HEK293 (cell line): Measurements from ENCODE around the gene ADRA1B.
A peak's percentile ranks its signal among the peaks of the same experiment; 100 is the strongest.

Source experiments
- CTCF ChIA-PET: fragments of 350-600 bp; formaldehyde crosslinking; extraction: SDS; loops from one replicate; lab custom pipeline; 2021; ENCODE audit warnings: antibody characterized with exemption; lab: Yijun Ruan, JAX
- POLR2A ChIA-PET: fragments of 300-600 bp; formaldehyde crosslinking; extraction: SDS; loops from one replicate; lab custom pipeline; 2020; ENCODE audit warnings: antibody characterized with exemption, inconsistent platforms; lab: Yijun Ruan, JAX
- H3K27ac ChIP-seq: fragments of 200-500 bp; sonication (Bioruptor generic); 2 replicates; pipeline ENCODE4 v1.5.1; 2014; ENCODE audit warnings: low read depth, low read length, control low read depth, inconsistent platforms; ENCODE audit errors: extremely low read depth
- H3K36me3 ChIP-seq, 2 experiments: fragments of 200-500 bp in 1 of 2; sonication (Bioruptor generic) in 1 of 2; 1 replicate in 1 of 2; 2 replicates in 1 of 2; pipeline ENCODE4 v1.5.1; 2014 to 2017; ENCODE audit warnings: inconsistent platforms in 2 of 2, low read length in 2 of 2; ENCODE audit not compliant: control insufficient read depth in 2 of 2, insufficient read depth in 1 of 2
- H3K4me1 ChIP-seq: fragments of 200-500 bp; sonication (Bioruptor generic); 2 replicates; pipeline ENCODE4 v1.5.1; 2014; ENCODE audit warnings: mild to moderate bottlenecking, low read length, inconsistent platforms; ENCODE audit not compliant: control insufficient read depth, insufficient read depth
- H3K4me3 ChIP-seq: 2 replicates; pipeline ENCODE4 v1.5.1; 2011; ENCODE audit warnings: low read depth, mild to moderate bottlenecking, control low read depth, low read length, moderate library complexity
- H3K9me3 ChIP-seq: fragments of 200-500 bp; sonication (Bioruptor generic); 2 replicates; pipeline ENCODE4 v1.5.1; 2014; ENCODE audit warnings: low read depth, low read length, inconsistent platforms; ENCODE audit not compliant: control insufficient read depth, insufficient read depth
- GLIS1 ChIP-seq: fragments of 450-650 bp; formaldehyde crosslinking; IDR thresholded peaks from 2 replicates; pipeline ENCODE4 v1.5.1; 2016; ENCODE audit warnings: missing biosample characterization, missing genetic modification characterization
- RBAK ChIP-seq: fragments of 450-650 bp; formaldehyde crosslinking; IDR thresholded peaks from 2 replicates; pipeline ENCODE4 v1.5.1; 2016; ENCODE audit warnings: missing biosample characterization, missing genetic modification characterization
- ZBTB1 ChIP-seq: fragments of 450-650 bp; formaldehyde crosslinking; IDR thresholded peaks from 2 replicates; pipeline ENCODE4 v1.5.1; 2016; ENCODE audit warnings: missing biosample characterization, missing genetic modification characterization
- ZFP3 ChIP-seq: fragments of 450-650 bp; formaldehyde crosslinking; IDR thresholded peaks from 2 replicates; pipeline ENCODE4 v1.5.1; 2016; ENCODE audit warnings: low read depth, missing biosample characterization, missing genetic modification characterization
- ZNF140 ChIP-seq: fragments of 450-650 bp; formaldehyde crosslinking; IDR thresholded peaks from 2 replicates; pipeline ENCODE4 v1.5.1; 2016; ENCODE audit warnings: missing biosample characterization, missing genetic modification characterization
- ZNF23 ChIP-seq: fragments of 450-650 bp; formaldehyde crosslinking; IDR thresholded peaks from 2 replicates; pipeline ENCODE4 v1.5.1; 2016; ENCODE audit warnings: missing biosample characterization, missing genetic modification characterization, borderline replicate concordance
- ZNF354C ChIP-seq: fragments of 450-650 bp; formaldehyde crosslinking; IDR thresholded peaks from 2 replicates; pipeline ENCODE4 v1.5.1; 2016; ENCODE audit warnings: missing biosample characterization, missing genetic modification characterization, low read depth, borderline replicate concordance
- ZNF473 ChIP-seq: fragments of 450-650 bp; formaldehyde crosslinking; IDR thresholded peaks from 2 replicates; pipeline ENCODE4 v1.5.1; 2017; ENCODE audit warnings: missing biosample characterization, missing genetic modification characterization
- ZNF48 ChIP-seq: fragments of 450-650 bp; formaldehyde crosslinking; IDR thresholded peaks from 2 replicates; pipeline ENCODE4 v1.5.1; 2016; ENCODE audit warnings: missing biosample characterization, missing genetic modification characterization
- ZNF621 ChIP-seq: fragments of 450-650 bp; formaldehyde crosslinking; IDR thresholded peaks from 2 replicates; pipeline ENCODE4 v1.5.1; 2017; ENCODE audit warnings: missing biosample characterization, missing genetic modification characterization
- ZNF629 ChIP-seq: fragments of 450-650 bp; formaldehyde crosslinking; IDR thresholded peaks from 2 replicates; pipeline ENCODE4 v1.5.1; 2017; ENCODE audit warnings: missing biosample characterization, missing genetic modification characterization
- ZNF791 ChIP-seq: fragments of 450-650 bp; formaldehyde crosslinking; IDR thresholded peaks from 2 replicates; pipeline ENCODE4 v1.5.1; 2016; ENCODE audit warnings: missing biosample characterization, missing genetic modification characterization
- ZNF843 ChIP-seq: fragments of 450-650 bp; formaldehyde crosslinking; IDR thresholded peaks from 2 replicates; pipeline ENCODE4 v1.5.1; 2016; ENCODE audit warnings: missing biosample characterization, missing genetic modification characterization
- ZSCAN23 ChIP-seq: fragments of 450-650 bp; formaldehyde crosslinking; IDR thresholded peaks from 2 replicates; pipeline ENCODE4 v1.5.1; 2016; ENCODE audit warnings: missing biosample characterization, missing genetic modification characterization
- ZSCAN30 ChIP-seq: fragments of 450-650 bp; IDR thresholded peaks from 2 replicates; pipeline ENCODE4 v1.5.1; 2018; ENCODE audit warnings: missing biosample characterization, mild to moderate bottlenecking, missing genetic modification characterization, moderate library complexity
- TF ChIP-seq, protein P1 (sequence below): sonication (generic); formaldehyde crosslinking; IDR thresholded peaks from 2 replicates; pipeline ENCODE4 v1.8.1; 2022; ENCODE audit warnings: mild to moderate bottlenecking, moderate library complexity, missing genetic modification reagents

ADRA1B gene

GRCh38 chr5:159884917-159885620 lies 31.2 kb upstream of the ADRA1B start:
- CTCF ChIA-PET, result no interaction called here
- TF ChIP-seq ZSCAN23 (tag by site-specific recombination), result no peak
- no peak for TF ChIP-seq RBAK (tag by site-specific recombination)
- no peak for TF ChIP-seq ZNF48
- TF ChIP-seq ZSCAN30 (tag by site-specific recombination), result no peak
- no peak for TF ChIP-seq ZFP3
- no peaks in the 10 kb centered on the region for H3K36me3 ChIP-seq
- no peaks in the 10 kb centered on the region for H3K4me1 ChIP-seq
- POLR2A ChIA-PET, result no interaction called here
- H3K27ac ChIP-seq, result no peak overlapping the region
- no peak overlapping the region for H3K4me3 ChIP-seq
- H3K9me3 ChIP-seq, result no peaks in the 10 kb centered on the region

GRCh38 chr5:159886296-159886695 lies 30.0 kb upstream of the ADRA1B start:
- TF ChIP-seq GLIS1, result peak; percentile 70
- TF ChIP-seq ZNF843 (tag by site-specific recombination), result no peak
- TF ChIP-seq, all 188 proteins: peak for 1
- CTCF ChIA-PET, result interaction anchor here (1.1 kb wide), 1 partner anchor 305 kb away, joined by 3 read pairs; no protein-coding TSS in a partner anchor

DNA sequence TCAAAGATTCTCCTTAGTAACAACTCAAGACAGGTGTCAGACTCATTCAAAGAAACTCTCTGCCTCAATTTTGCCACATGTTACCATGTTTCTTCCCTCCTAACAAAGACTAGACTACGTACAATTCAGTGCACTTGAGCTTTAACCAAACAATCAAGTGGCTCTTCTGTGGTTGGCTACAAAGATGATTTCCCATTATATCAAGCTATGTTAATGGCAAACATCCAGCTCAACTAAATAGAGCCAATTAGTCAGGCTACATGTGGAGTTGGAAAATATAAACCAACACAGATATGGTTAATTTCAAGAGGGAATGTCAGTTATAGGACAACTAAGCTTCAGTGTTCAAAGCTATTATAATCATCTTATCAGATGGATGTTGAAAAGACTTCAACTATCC lies 29.2 kb upstream of the ADRA1B start:
- H3K4me3 ChIP-seq, result no peak overlapping the region
- H3K9me3 ChIP-seq, result no peaks in the 10 kb centered on the region
- no peak overlapping the region for H3K27ac ChIP-seq
- POLR2A ChIA-PET, result no interaction called here
- H3K36me3 ChIP-seq, result no peaks in the 10 kb centered on the region
- TF ChIP-seq, protein P1, sequence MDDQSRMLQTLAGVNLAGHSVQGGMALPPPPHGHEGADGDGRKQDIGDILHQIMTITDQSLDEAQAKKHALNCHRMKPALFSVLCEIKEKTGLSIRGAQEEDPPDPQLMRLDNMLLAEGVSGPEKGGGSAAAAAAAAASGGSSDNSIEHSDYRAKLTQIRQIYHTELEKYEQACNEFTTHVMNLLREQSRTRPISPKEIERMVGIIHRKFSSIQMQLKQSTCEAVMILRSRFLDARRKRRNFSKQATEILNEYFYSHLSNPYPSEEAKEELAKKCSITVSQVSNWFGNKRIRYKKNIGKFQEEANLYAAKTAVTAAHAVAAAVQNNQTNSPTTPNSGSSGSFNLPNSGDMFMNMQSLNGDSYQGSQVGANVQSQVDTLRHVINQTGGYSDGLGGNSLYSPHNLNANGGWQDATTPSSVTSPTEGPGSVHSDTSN (CRISPR knock-in tag), result no peak
- TF ChIP-seq ZNF473 (no peak), ZNF791 (tag by site-specific recombination) (no peak)
- CTCF ChIA-PET, result interaction anchor here (1.1 kb wide), 1 partner anchor 306 kb away, joined by 3 read pairs; no protein-coding TSS in a partner anchor
- H3K4me1 ChIP-seq, result no peaks in the 10 kb centered on the region

More at GRCh38 chr5:159886296-159886695, 30.0 kb upstream of the ADRA1B start:
- Histone ChIP-seq H3K4me3 (no peak overlapping the region), H3K27ac (no peak overlapping the region), H3K9me3 (no peaks in the 10 kb centered on the region), H3K36me3 (no peaks in the 10 kb centered on the region), H3K4me1 (no peaks in the 10 kb centered on the region)
- POLR2A ChIA-PET, result no interaction called here

- no peak for TF ChIP-seq ZNF23 (tag by site-specific recombination)
- Histone ChIP-seq H3K36me3 (no peaks in the 10 kb centered on the region), H3K9me3 (no peaks in the 10 kb centered on the region), H3K4me3 (no peak overlapping the region), H3K4me1 (no peaks in the 10 kb centered on the region), H3K27ac (no peak overlapping the region)
- POLR2A ChIA-PET, result no interaction called here
- CTCF ChIA-PET, result interaction anchor here (0.8 kb wide), 1 partner anchor 230 kb away, joined by 5 read pairs; the partner anchor contains the start of gene PWWP2A
These were observed 27.4 kb upstream of the ADRA1B start for GRCh38 chr5:159888860-159889259.

- H3K4me3 ChIP-seq, result no peak overlapping the region
- CTCF ChIA-PET, result no interaction called here
- POLR2A ChIA-PET, result no interaction called here
- H3K36me3 ChIP-seq, result no peaks in the 10 kb centered on the region
- no peak overlapping the region for H3K27ac ChIP-seq
- TF ChIP-seq ZBTB1 (tag by site-specific recombination), result no peak
- TF ChIP-seq ZNF140, result no peak
- TF ChIP-seq ZNF621 (tag by site-specific recombination), result no peak
- TF ChIP-seq ZNF629 (tag by site-specific recombination), result no peak
- no peak for TF ChIP-seq ZNF354C
- H3K9me3 ChIP-seq, result no peaks in the 10 kb centered on the region
- H3K4me1 ChIP-seq, result no peaks in the 10 kb centered on the region
These were observed 26.1 kb upstream of the ADRA1B start for GRCh38 chr5:159890141-159890540.
